ENCODE measurements around the gene ANXA2. TPM values are rescaled to one million over a fixed set of nuclear protein-coding genes. Genes with fewer than 3 reads are reported as not detected.

ANXA2 gene
- total RNA-seq = 100 to 1,000 TPM; 699 to 767 TPM
- polyA plus RNA-seq = 1,000 to 10,000 TPM in 1 of 2 donors, 100 to 1,000 TPM in 1; 827 to 1,029 TPM
- long read RNA-seq, donor 1, transcript ANXA2-204 (13 exons, 1,435 nt) = major isoform, 3,962 of 4,728 reads
- long read RNA-seq, donor 1, transcript ANXA2-201 (13 exons, 1,444 nt) = minor isoform, 9 of 4,728 reads
- long read RNA-seq, donor 1, transcript ANXA2-203 (14 exons, 1,444 nt) = minor isoform, 282 of 4,728 reads
- long read RNA-seq, donor 1, transcript ANXA2-202 (14 exons, 1,676 nt) = minor isoform, 12 of 4,728 reads
- long read RNA-seq, donor 1, partial matches to known transcripts = 157 of 4,728 reads
- long read RNA-seq, donor 1, other reads (novel, unspliced or antisense) = 305 of 4,728 reads
- long read RNA-seq, donor 2, transcript ANXA2-203 (14 exons, 1,444 nt) = minor isoform, 22 of 659 reads
- long read RNA-seq, donor 2, transcript ANXA2-204 (13 exons, 1,435 nt) = major isoform, 563 of 659 reads
- long read RNA-seq, donor 2, partial matches to known transcripts = 26 of 659 reads
- long read RNA-seq, donor 2, other reads (novel, unspliced or antisense) = 42 of 659 reads

DNA sequence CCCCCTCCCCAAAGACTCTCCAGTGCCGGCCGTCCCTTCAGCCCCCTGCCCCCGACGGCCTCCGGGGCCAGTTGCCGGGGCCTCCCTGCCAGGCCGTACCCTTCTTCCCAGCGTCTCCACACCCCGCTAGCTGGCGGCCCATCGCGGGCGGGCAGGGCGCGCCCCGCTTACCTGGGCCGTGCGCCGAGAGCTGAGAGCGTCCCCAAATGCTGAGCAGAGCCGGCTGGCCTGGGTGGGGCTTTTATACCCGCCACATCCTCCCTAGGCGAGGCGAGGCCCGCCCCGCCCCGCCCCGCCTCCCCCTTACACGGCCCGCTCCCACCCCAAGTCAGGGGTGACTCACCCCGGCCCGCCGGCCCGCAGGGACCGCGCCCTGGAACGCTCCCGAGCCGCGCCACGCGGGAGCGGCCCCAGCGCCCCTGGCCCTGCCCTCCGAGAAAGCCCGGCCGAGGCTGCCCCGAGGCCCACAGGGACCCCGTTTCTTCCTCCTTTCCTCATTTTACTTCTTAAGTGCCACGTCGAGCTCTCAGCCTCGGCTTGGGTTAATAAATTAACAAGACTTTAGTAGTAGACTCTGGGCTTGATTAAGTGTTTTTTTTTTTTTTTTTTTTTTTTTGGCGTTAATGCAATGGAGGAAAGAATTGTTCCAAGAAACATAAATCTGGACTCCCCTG, at the start of gene ANXA2:
Gene ANXA2, minus strand, starts transcription at position 215 of the 674 bp plus-strand sequence. CDS start 11,911 bp downstream, outside the sequence.
- H3K9me3 ChIP-seq (ENCODE audit: control insufficient read depth, low read length) = no peaks in the 10 kb centered on the region
- peak; percentile 93 to 96 for DNase-seq
- peak; percentile 92 for ATAC-seq (ENCODE audit: low FRiP score)
- intact Hi-C loops (cut with DNase I) = loop anchor here (5.0 kb wide), 1 partner anchor 36 kb away; no protein-coding TSS in a partner anchor
- WGBS, 2 donors = 0% methylated on average over 39 to 53 of the region's 53 CpGs
- peaks cover 0 to 3% of the 10 kb centered on the region in 2 donors for H3K4me1 ChIP-seq (ENCODE audit: control insufficient read depth in 1 of 2, insufficient read depth in 2 of 2, low read length in 2 of 2)
- H3K27me3 ChIP-seq (ENCODE audit: control insufficient read depth in 1 of 2, insufficient read depth in 2 of 2, low read length in 1 of 2) = no peaks in the 10 kb centered on the region
- H3K27ac ChIP-seq (ENCODE audit: low read depth in 1 of 2, low read length in 2 of 2) = peak within 1 kb of the TSS; percentile 98 to 100
- no peaks in the 10 kb centered on the region for H3K36me3 ChIP-seq (ENCODE audit: control insufficient read depth in 1 of 2, insufficient read depth in 2 of 2, low read length in 1 of 2)
- H3K4me3 ChIP-seq (ENCODE audit: low read length in 2 of 2) = peak within 1 kb of the TSS; percentile 88 to 90

DNA sequence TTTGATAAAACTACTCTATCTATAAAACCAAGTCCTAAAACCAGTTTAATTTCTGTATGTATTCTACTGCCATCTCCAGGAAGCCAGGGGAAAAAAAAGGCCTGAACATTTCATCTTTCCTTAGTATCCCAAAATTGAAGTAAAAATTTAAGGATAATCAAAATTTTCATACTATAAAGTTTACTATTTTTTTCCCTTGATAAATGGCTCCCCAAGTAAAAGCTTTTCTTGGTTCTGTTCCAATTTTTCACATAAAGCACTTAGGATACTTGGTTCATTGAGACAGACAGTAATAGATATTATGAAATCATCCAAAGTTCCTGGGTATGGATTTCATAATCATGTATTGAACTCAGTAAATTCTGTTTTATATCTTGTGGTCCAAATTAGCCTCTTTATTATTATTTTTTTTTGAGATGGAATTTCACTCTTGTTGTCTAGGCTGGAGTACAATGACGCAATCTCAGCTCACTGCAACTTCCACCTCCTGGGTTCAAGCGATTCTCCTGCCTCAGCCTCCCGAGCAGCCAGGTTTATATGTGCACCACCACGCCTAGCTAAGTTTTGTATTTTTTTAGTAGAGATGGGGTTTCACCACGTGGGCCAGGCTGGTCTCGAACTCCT, 46.6 kb upstream of the ANXA2 start:
- Histone ChIP-seq H3K36me3 (ENCODE audit: control insufficient read depth in 1 of 2, insufficient read depth in 2 of 2, low read length in 1 of 2) (no peaks in the 10 kb centered on the region), H3K27me3 (ENCODE audit: control insufficient read depth in 1 of 2, insufficient read depth in 2 of 2, low read length in 1 of 2) (no peaks in the 10 kb centered on the region), H3K4me1 (ENCODE audit: control insufficient read depth in 1 of 2, insufficient read depth in 2 of 2, low read length in 2 of 2) (peaks cover 0 to 1% of the 10 kb centered on the region in 2 donors), H3K27ac (ENCODE audit: low read depth in 1 of 2, low read length in 2 of 2) (no peak overlapping the region), H3K4me3 (ENCODE audit: low read length in 2 of 2) (no peak overlapping the region), H3K9me3 (ENCODE audit: control insufficient read depth, low read length) (no peaks in the 10 kb centered on the region)
- ATAC-seq (ENCODE audit: low FRiP score) = no peak
- 85 to 87% methylated on average over 6 of the region's 6 CpGs for WGBS, 2 donors
- no peak for DNase-seq
- intact Hi-C loops (cut with DNase I) = loop anchor here (2.0 to 5.0 kb wide), 2 partner anchors 82 to 116 kb away; no protein-coding TSS in a partner anchor

DNA sequence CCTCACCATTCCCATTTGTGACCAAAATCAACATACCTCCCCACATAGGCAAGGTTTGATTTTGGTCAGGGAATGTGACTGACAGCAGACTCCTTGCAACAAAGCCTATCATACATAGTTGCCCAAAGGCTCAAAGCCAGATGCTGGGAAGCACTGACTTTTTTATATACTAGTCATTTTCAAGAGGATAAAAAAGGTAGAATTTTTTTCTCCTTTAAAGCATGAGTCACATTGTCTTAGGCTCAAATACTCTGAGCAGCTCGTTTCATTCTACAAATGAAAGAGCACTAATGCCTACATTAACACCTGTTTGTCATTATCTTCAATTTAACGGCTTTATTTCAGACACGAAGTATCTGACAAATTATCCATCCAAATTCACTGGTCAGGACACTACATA, 45.0 kb upstream of the ANXA2 start:
- Histone ChIP-seq H3K27me3 (ENCODE audit: control insufficient read depth in 1 of 2, insufficient read depth in 2 of 2, low read length in 1 of 2) (no peaks in the 10 kb centered on the region), H3K27ac (ENCODE audit: low read depth in 1 of 2, low read length in 2 of 2) (no peak overlapping the region), H3K4me3 (ENCODE audit: low read length in 2 of 2) (no peak overlapping the region), H3K4me1 (ENCODE audit: control insufficient read depth in 1 of 2, insufficient read depth in 2 of 2, low read length in 2 of 2) (peaks cover 0 to 1% of the 10 kb centered on the region in 2 donors), H3K9me3 (ENCODE audit: control insufficient read depth, low read length) (no peaks in the 10 kb centered on the region), H3K36me3 (ENCODE audit: control insufficient read depth in 1 of 2, insufficient read depth in 2 of 2, low read length in 1 of 2) (no peaks in the 10 kb centered on the region)
- DNase-seq (no peak), ATAC-seq (ENCODE audit: low FRiP score) (no peak)
- intact Hi-C loops (cut with DNase I) = loop anchor here (5.0 kb wide), 1 partner anchor 80 kb away; no protein-coding TSS in a partner anchor
- 76 to 84% methylated on average over 3 of the region's 3 CpGs for WGBS, 2 donors

DNA sequence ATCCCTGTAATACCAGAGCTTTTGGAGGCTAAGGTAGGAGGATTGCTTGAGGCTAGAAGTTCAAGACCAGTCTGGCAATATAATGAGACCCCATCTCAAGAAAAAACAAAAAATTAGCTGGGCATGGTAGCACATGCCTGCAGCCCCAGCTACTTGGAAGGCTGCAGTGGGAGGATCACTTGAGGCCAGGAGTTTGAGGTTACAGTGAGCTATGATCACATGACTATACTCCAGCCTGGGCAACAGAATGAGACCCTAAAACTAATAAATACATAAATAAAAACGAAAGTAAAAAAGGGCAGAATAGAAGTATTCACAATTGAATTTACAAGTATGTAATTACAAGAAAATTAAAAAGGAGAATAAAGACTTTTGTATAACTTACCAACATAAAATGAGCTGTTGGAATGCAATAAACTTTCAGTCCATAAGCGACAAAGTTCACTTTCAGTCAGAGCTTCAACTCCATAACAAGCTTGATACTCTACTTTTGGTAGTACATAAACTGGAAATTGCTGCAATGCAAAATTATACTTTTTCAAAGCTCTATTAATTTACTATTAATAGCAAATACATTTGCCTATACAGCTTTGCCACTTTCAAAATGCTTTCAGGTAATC, 44.4 kb upstream of the ANXA2 start:
- Histone ChIP-seq H3K9me3 (ENCODE audit: control insufficient read depth, low read length) (no peaks in the 10 kb centered on the region), H3K27me3 (ENCODE audit: control insufficient read depth in 1 of 2, insufficient read depth in 2 of 2, low read length in 1 of 2) (no peaks in the 10 kb centered on the region), H3K4me1 (ENCODE audit: control insufficient read depth in 1 of 2, insufficient read depth in 2 of 2, low read length in 2 of 2) (peaks cover 0 to 1% of the 10 kb centered on the region in 2 donors), H3K4me3 (ENCODE audit: low read length in 2 of 2) (no peak overlapping the region), H3K36me3 (ENCODE audit: control insufficient read depth in 1 of 2, insufficient read depth in 2 of 2, low read length in 1 of 2) (no peaks in the 10 kb centered on the region), H3K27ac (ENCODE audit: low read depth in 1 of 2, low read length in 2 of 2) (no peak overlapping the region)
- DNase-seq = no peak
- no peak for ATAC-seq (ENCODE audit: low FRiP score)
- intact Hi-C loops (cut with DNase I) = loop anchor here (5.0 kb wide), 1 partner anchor 80 kb away; no protein-coding TSS in a partner anchor
- WGBS, 2 donors = 85 to 90% methylated on average over 2 of the region's 2 CpGs

DNA sequence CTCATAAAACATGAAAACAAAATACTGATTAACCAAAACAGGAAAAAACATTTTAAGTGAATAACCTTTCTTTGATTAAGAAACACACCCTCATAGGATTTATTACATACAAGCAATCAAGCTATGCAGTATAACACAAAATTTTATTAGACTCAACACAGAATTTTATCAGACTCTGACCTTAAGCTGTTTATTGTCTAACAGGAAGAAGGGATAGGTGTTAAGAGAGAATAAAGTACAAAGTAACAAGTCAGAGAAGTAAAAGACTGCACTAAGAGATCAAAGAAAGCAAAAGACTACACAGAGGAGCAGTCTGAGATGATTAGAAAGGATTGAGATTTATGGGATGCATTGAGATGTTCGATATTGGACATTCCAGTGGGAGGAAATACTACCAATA, 43.5 kb upstream of the ANXA2 start:
- Histone ChIP-seq H3K4me1 (ENCODE audit: control insufficient read depth in 1 of 2, insufficient read depth in 2 of 2, low read length in 2 of 2) (peaks cover 0 to 1% of the 10 kb centered on the region in 2 donors), H3K4me3 (ENCODE audit: low read length in 2 of 2) (no peak overlapping the region), H3K36me3 (ENCODE audit: control insufficient read depth in 1 of 2, insufficient read depth in 2 of 2, low read length in 1 of 2) (no peaks in the 10 kb centered on the region), H3K27ac (ENCODE audit: low read depth in 1 of 2, low read length in 2 of 2) (no peak overlapping the region), H3K27me3 (ENCODE audit: control insufficient read depth in 1 of 2, insufficient read depth in 2 of 2, low read length in 1 of 2) (no peaks in the 10 kb centered on the region), H3K9me3 (ENCODE audit: control insufficient read depth, low read length) (no peaks in the 10 kb centered on the region)
- DNase-seq (no peak), ATAC-seq (ENCODE audit: low FRiP score) (no peak)
- WGBS, 2 donors = 76 to 86% methylated on average over 1 of the region's 1 CpG
- intact Hi-C loops (cut with DNase I) = loop anchor here (5.0 kb wide), 1 partner anchor 79 kb away; no protein-coding TSS in a partner anchor

DNA sequence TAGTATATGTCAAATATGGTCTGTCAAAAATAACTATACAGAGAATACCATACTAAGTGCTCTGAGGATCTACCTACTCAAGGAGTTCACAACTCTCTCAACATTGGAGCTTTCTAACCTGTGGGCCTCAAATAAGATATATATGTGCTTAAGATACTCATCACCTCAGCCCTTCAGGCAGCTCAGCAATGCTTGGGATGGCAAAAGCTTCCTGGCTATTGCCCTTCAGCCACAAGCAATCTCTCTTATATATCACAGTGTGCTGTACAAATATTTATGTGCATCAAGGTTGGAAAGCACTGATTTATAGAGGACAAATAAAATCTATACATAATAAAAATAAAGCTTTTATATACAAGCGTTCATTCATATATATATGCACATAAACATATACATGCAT, 40.9 kb upstream of the ANXA2 start:
- Histone ChIP-seq H3K27me3 (ENCODE audit: control insufficient read depth in 1 of 2, insufficient read depth in 2 of 2, low read length in 1 of 2) (no peaks in the 10 kb centered on the region), H3K27ac (ENCODE audit: low read depth in 1 of 2, low read length in 2 of 2) (no peak overlapping the region), H3K9me3 (ENCODE audit: control insufficient read depth, low read length) (no peaks in the 10 kb centered on the region), H3K36me3 (ENCODE audit: control insufficient read depth in 1 of 2, insufficient read depth in 2 of 2, low read length in 1 of 2) (peaks cover 0 to 2% of the 10 kb centered on the region in 2 donors), H3K4me1 (ENCODE audit: control insufficient read depth in 1 of 2, insufficient read depth in 2 of 2, low read length in 2 of 2) (peaks cover 0 to 1% of the 10 kb centered on the region in 2 donors), H3K4me3 (ENCODE audit: low read length in 2 of 2) (no peak overlapping the region)
- WGBS, 2 donors = 93 to 97% methylated on average over 1 of the region's 1 CpG
- no peak for DNase-seq
- ATAC-seq (ENCODE audit: low FRiP score) = no peak
- intact Hi-C loops (cut with DNase I) = no loop called here

DNA sequence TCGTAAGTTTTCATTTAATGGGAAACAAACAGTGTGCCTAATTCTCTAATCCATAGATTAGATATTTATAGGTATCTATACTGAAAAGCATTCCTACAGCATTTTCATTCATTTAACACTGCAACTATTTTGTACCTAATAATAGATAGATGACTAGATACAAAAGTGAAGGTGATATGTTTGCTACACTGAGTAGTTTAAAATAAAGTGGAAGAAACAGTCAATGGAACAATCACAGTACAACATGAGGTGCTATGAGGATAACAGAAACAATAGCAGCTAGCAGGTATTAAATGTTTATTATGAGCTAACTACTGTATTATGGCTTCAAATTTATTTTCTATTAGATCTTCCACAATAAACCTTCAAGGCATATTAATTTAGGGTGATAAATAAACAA, 31.1 kb upstream of the ANXA2 start:
- no peaks in the 10 kb centered on the region for H3K27me3 ChIP-seq (ENCODE audit: control insufficient read depth in 1 of 2, insufficient read depth in 2 of 2, low read length in 1 of 2)
- no peaks in the 10 kb centered on the region for H3K9me3 ChIP-seq (ENCODE audit: control insufficient read depth, low read length)
- no peak overlapping the region for H3K27ac ChIP-seq (ENCODE audit: low read depth in 1 of 2, low read length in 2 of 2)
- intact Hi-C loops (cut with DNase I) = no loop called here
- DNase-seq (no peak), ATAC-seq (ENCODE audit: low FRiP score) (no peak)
- H3K4me3 ChIP-seq (ENCODE audit: low read length in 2 of 2) = no peak overlapping the region
- peaks cover 2 to 3% of the 10 kb centered on the region in 2 donors for H3K36me3 ChIP-seq (ENCODE audit: control insufficient read depth in 1 of 2, insufficient read depth in 2 of 2, low read length in 1 of 2)
- WGBS, 2 donors = 94 to 95% methylated on average over 1 of the region's 1 CpG
- H3K4me1 ChIP-seq (ENCODE audit: control insufficient read depth in 1 of 2, insufficient read depth in 2 of 2, low read length in 2 of 2) = no peaks in the 10 kb centered on the region

Measured in aorta (tissue), 5 donors.